T-helper 2 cell (primary cell): ENCODE data around the gene PAGE2B.
"Not testable (repeated sequence)": the region's sequence is repeated elsewhere in the genome, so short reads cannot be mapped to it uniquely, and the experiment has no call there.

ENCODE experiments used
- DNase-seq, 5 experiments: peaks; one replicate each; pipeline versions ENCODE4 v3.0.0 to v3.0.0-alpha.2; 2012 to 2022

PAGE2B gene

GRCh38 chrX:55109306-55109705 is 34.5 kb downstream of the PAGE2B start:
- DNase-seq = no peak

GRCh38 chrX:55111578-55112254 is 36.9 kb downstream of the PAGE2B start:
- DNase-seq = no peak

GRCh38 chrX:55116589-55116988 is 41.8 kb downstream of the PAGE2B start:
- DNase-seq = not testable (repeated sequence)

- peak in 2 of 5 experiments; percentile 3 to 65 for DNase-seq
These were observed 43.7 kb downstream of the PAGE2B start for GRCh38 chrX:55118574-55118973.

GRCh38 chrX:55119271-55119670 is 44.4 kb downstream of the PAGE2B start:
- DNase-seq = no peak

GRCh38 chrX:55119712-55120111 is 44.9 kb downstream of the PAGE2B start:
- peak in 1 of 5 experiments; percentile 11 for DNase-seq

- DNase-seq = no peak
These were observed 46.0 kb downstream of the PAGE2B start for GRCh38 chrX:55120761-55121358.

- DNase-seq = no peak
These were observed 49.1 kb downstream of the PAGE2B start for GRCh38 chrX:55123900-55124299.

- DNase-seq = no peak
These were observed 52.9 kb downstream of the PAGE2B start for GRCh38 chrX:55127692-55128091.
